ENCODE results near the gene LRRC7.

- no peak for TF ChIP-seq EZH2 (IDR thresholded peaks at IDR 0.05; ENCODE audit: borderline replicate concordance, low read length)
- TF ChIP-seq CTCF (IDR thresholded peaks at IDR 0.05; ENCODE audit: low read length): no peak
Observed at GRCh38 chr1:70169018-70169839, 601.5 kb downstream of the LRRC7 start.
